Articular chondrocyte of knee joint (primary cell): ENCODE data around the gene DNAJB4. TPM values are rescaled to one million over a fixed set of nuclear protein-coding genes. Genes with fewer than 3 reads are reported as not detected.
A peak's percentile ranks its signal among the peaks of the same experiment; 100 is the strongest.

Experiments
- small RNA-seq: library from RNA; depleted of rRNA; stranded (forward); fragments of <200 nt; gene quantifications from one replicate; pipeline ENCODE3, GENCODE V24; 2012
- total RNA-seq: library from RNA; depleted of rRNA; stranded (reverse); fragments of >200 nt; gene quantifications from 2 replicates; pipeline ENCODE4 v1.2.3, GENCODE V29; 2012

DNAJB4 gene
- total RNA-seq, result 69.1 and 94.3 TPM in 2 replicates

GRCh38 chr1:78004719-78005447 is at the start of gene DNAJB4:
TSS of gene DNAJB4 (plus strand) at chr1:78004939. CDS start at chr1:78005111, 172 bp downstream.

GRCh38 chr1:77978969-77979876 is 25.5 kb upstream of the DNAJB4 start, which contains the start of gene FUBP1:
TSS of gene FUBP1 (minus strand) at chr1:77979072. CDS start at chr1:77979004, 68 bp downstream.

GRCh38 chr1:78045926-78046778 is 41.4 kb downstream of the DNAJB4 start, which contains the start of gene GIPC2:
TSS of gene GIPC2 (plus strand) at chr1:78045966. CDS start at chr1:78046095, 129 bp downstream.

Small RNAs within 50 kb of the gene (small RNA-seq; reads per million reads assigned to genes)
- 1.4 reads per million, percentile 61 among the genes with 10 or more reads in this experiment for gene AC103591.3

Other genes with a start within 250 kb of the DNAJB4 start
- 105 and 122 TPM in 2 replicates for gene USP33, start 245.1 kb upstream of the DNAJB4 start, total RNA-seq
- 21.2 and 27.6 TPM in 2 replicates for gene MIGA1, start 225.3 kb upstream of the DNAJB4 start, total RNA-seq
- 10.4 and 18.9 TPM in 2 replicates for gene NEXN, start 116.3 kb upstream of the DNAJB4 start, total RNA-seq
- gene FUBP1, start 25.9 kb upstream of the DNAJB4 start, total RNA-seq, result 107 and 115 TPM in 2 replicates
- gene GIPC2, start 41.0 kb downstream of the DNAJB4 start, total RNA-seq, result 0.13 and 0.22 TPM in 2 replicates